CD1c-positive myeloid dendritic cell (primary cell): ENCODE results near the gene SLC24A2.

ENCODE experiments used
- DNase-seq: peaks from one replicate; pipeline ENCODE4 v3.0.0-alpha.2; 2016; ENCODE audit errors: extremely low spot score

Gene SLC24A2

DNA sequence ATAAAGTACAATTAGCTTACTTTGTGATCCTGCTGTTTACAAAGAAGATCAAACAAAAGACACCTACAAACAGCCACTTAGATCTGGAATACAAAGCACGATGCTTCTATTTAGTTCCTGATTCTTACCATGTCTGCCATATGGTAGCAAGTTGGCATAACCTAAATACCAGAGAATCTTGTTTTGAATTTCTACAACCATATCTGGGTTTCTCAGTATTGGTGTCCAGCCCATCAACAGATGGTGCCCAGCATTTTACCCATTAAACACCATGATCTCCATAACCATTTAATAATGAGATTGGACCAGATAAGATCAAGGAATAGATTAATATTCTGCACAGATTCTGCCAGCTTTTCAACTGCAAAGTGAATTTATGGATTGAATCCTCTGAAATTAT is 29.8 kb downstream of the SLC24A2 start:
- no peak for DNase-seq

DNA sequence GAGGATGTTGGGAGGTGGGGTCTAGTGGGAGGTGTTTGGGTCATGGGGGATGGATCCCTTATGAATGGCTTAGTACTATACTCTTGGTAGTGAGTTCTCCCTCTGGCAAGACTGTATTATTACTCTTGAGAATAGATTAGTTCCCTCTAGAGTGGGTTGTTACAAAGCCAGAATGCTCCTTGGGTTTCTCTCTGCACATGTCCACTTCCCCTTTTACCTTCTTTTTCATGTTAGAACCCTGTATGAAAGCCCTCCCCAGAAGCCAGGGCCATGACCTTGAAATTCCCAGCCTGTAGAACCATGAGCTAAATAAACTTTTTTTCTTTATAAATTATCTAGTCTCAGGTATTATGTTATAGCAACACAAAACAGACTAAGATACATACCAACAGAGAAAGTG is 31.1 kb downstream of the SLC24A2 start:
- no peak for DNase-seq

DNA sequence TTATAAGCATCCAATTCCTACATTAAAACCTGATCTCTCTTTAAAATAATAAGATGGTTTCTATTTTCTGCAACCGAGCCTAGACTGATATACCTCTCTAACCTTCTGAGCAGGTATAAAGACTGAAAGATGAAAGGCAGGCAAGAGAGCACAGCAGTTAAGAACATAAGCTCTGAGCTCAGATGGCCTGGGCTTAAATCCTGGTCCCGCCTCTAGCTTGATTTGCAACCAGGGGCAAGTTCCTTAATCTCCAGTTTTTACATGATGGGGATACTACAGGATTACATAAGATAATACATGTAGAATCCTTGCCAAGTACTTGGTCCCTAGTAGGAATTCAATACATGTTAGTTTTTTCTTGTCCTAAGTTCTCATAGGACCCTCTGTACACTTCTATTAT is 33.9 kb downstream of the SLC24A2 start:
- DNase-seq: no peak

DNA sequence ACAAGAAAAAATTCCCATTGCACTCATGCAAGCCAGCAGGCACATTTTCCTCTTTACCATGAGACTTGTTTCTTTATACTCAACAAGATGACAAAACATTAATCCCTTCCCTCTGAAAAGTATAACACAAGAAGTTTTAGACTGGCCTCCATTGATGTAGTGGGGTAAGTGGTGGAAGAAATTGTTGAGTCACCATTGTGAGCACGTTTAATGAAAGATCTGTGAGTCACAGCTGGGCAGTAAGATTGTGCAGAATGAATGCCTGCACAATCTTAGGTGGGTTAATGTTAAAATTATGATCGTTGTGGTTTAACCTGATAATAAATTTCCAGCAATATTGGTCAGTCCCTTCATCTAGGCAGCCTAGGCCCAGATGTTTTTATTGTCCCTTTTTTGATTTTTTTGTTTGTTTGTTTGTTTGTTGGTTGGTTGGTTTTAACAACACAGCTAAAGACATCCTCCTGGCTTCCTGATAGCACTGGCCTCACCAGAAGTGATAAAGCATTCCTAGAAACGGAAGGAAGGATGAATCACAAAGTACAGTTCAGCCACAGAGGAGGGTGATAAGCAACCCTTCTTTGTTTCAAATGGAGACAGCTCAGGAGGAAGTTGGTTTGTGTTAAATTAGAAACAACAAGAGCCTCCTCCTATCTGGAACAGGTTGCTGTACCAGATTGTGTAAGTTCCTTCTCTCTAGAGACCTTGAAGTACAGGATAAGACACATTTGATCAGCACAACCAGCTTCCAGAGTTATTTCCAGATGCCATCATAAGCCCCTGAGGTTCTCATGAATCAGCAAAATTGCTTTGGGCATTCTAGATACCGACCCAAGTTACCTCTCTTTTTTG is 40.3 kb downstream of the SLC24A2 start:
- DNase-seq: no peak

DNA sequence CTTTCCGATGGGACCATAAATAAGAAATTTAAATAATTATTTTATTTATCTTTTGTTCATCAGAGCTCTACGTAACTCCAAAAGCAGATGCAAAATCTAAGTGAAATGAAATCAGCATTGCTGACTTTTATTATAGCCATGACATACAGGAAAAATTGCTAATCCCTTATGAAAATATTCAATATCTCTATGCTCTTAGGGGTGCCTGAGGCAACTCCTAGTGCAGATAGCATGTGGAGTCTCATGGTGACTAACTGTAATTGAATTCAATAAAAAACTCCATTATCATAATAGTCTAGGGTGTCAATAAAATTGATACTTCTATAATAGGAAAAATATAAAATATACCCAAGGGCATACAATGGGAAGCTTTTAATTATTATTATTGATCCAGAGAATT is 42.6 kb downstream of the SLC24A2 start:
- no peak for DNase-seq

DNA sequence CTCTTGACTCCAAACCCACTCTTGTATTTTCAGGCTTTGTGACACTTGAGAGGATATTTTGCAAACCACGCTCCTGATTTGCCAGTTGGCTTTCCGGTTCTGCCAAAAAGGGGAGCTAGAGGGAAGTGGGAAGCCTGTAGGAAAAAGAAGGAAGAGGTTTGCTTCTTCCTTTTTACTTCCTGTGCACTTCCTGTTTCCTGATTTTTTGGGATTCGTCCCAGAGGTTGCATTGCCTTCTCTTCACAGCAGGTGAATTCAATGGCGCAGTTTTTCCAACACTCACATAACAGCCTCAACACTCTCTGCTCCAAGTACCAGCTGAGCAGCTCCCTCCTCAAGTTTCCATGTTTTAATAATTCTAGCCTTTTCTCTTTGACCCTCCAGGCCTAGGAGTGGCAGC is 47.7 kb downstream of the SLC24A2 start:
- no peak for DNase-seq
